Nephron (organoid): Measurements from ENCODE around the gene FDX1.
A peak's percentile ranks its signal among the peaks of the same experiment; 100 is the strongest.

ENCODE experiments used
- H3K27ac Mint-ChIP-seq, 3 experiments: 2 replicates each; pipeline ENCODE4 v1.8.0; 2020; ENCODE audit warnings: mixed read lengths in 3 of 3, mild to moderate bottlenecking in 2 of 3, moderate library complexity in 1 of 3
- H3K27me3 Mint-ChIP-seq: 2 replicates; pipeline ENCODE4 v1.8.0; 2021; ENCODE audit warnings: low read depth, mild to moderate bottlenecking, moderate library complexity, mixed read lengths
- H3K36me3 Mint-ChIP-seq: 2 replicates; pipeline ENCODE4 v1.8.0; 2020; ENCODE audit warnings: low read depth, mixed read lengths
- H3K4me1 Mint-ChIP-seq: 2 replicates; pipeline ENCODE4 v1.8.0; 2020; ENCODE audit warnings: mixed read lengths
- H3K4me3 Mint-ChIP-seq, 3 experiments: 2 replicates each; pipeline ENCODE4 v1.8.0; 2020; ENCODE audit warnings: mild to moderate bottlenecking in 3 of 3, mixed read lengths in 3 of 3, moderate library complexity in 2 of 3
- H3K9me3 Mint-ChIP-seq: 2 replicates; pipeline ENCODE4 v1.8.0; 2020; ENCODE audit warnings: mixed read lengths
- CTCF ChIP-seq, 3 experiments: fragments of 200-600 bp; sonication (generic); IDR thresholded peaks; one replicate each; pipeline ENCODE4 v1.5.0; 2021; ENCODE audit warnings: antibody characterized with exemption in 3 of 3; ENCODE audit not compliant: unreplicated experiment in 3 of 3

Gene FDX1

GRCh38 chr11:110447897-110448745, 18.4 kb downstream of the FDX1 start:
- H3K4me1 Mint-ChIP-seq: peaks cover 14% of the 10 kb centered on the region

GRCh38 chr11:110450246-110450645, 20.5 kb downstream of the FDX1 start:
- Mint-ChIP-seq H3K4me3 (no peak overlapping the region), H3K27me3 (no peaks in the 10 kb centered on the region), H3K36me3 (peaks cover 21% of the 10 kb centered on the region), H3K9me3 (peaks cover 2% of the 10 kb centered on the region), H3K27ac (no peak overlapping the region), H3K4me1 (peaks cover 14% of the 10 kb centered on the region)
- no peak for TF ChIP-seq CTCF (IDR thresholded peaks at IDR 0.05; ENCODE audit: unreplicated experiment in 3 of 3)

More at GRCh38 chr11:110447897-110448745, 18.4 kb downstream of the FDX1 start:
- H3K27ac Mint-ChIP-seq: no peak overlapping the region
- peak; percentile 39 to 55 (median 43) for TF ChIP-seq CTCF (IDR thresholded peaks at IDR 0.05; ENCODE audit: unreplicated experiment in 3 of 3)
- H3K4me3 Mint-ChIP-seq: no peak overlapping the region
- H3K36me3 Mint-ChIP-seq: peaks cover 32% of the 10 kb centered on the region
- H3K9me3 Mint-ChIP-seq: peaks cover 2% of the 10 kb centered on the region
- H3K27me3 Mint-ChIP-seq: no peaks in the 10 kb centered on the region

GRCh38 chr11:110452720-110453119, 23.0 kb downstream of the FDX1 start:
- no peak overlapping the region for H3K4me3 Mint-ChIP-seq
- H3K4me1 Mint-ChIP-seq: peaks cover 10% of the 10 kb centered on the region
- H3K27me3 Mint-ChIP-seq: no peaks in the 10 kb centered on the region
- H3K36me3 Mint-ChIP-seq: peaks cover 23% of the 10 kb centered on the region
- H3K9me3 Mint-ChIP-seq: peaks cover 2% of the 10 kb centered on the region
- no peak overlapping the region for H3K27ac Mint-ChIP-seq
- TF ChIP-seq CTCF (IDR thresholded peaks at IDR 0.05; ENCODE audit: unreplicated experiment in 3 of 3): no peak

GRCh38 chr11:110453684-110454354, 24.1 kb downstream of the FDX1 start:
- Mint-ChIP-seq H3K4me3 (no peak overlapping the region), H3K27ac (no peak overlapping the region), H3K36me3 (peaks cover 28% of the 10 kb centered on the region), H3K4me1 (peaks cover 2% of the 10 kb centered on the region), H3K27me3 (no peaks in the 10 kb centered on the region), H3K9me3 (peaks cover 2% of the 10 kb centered on the region)
- TF ChIP-seq CTCF (IDR thresholded peaks at IDR 0.05; ENCODE audit: unreplicated experiment in 3 of 3): no peak

- Mint-ChIP-seq H3K36me3 (peaks cover 33% of the 10 kb centered on the region), H3K9me3 (peaks cover 2% of the 10 kb centered on the region), H3K27ac (no peak overlapping the region), H3K4me1 (no peaks in the 10 kb centered on the region), H3K27me3 (no peaks in the 10 kb centered on the region), H3K4me3 (no peak overlapping the region)
- TF ChIP-seq CTCF (IDR thresholded peaks at IDR 0.05; ENCODE audit: unreplicated experiment in 3 of 3): no peak
These were observed 24.9 kb downstream of the FDX1 start for GRCh38 chr11:110454609-110455008.
